ENCODE results near the gene ZNF625. TPM values are rescaled to one million over a fixed set of nuclear protein-coding genes. Genes with fewer than 3 reads are reported as not detected.

Gene ZNF625
- total RNA-seq (2013), result 2.1 TPM
- under 1 TPM in 1 of 3 donors, not detected in 2; 0.37 TPM for polyA plus RNA-seq
- polyA minus RNA-seq, result 0.14 and 0.16 TPM in 2 replicates
- 0 to 0.21 (median 0) reads per million in 11 experiments for total RNA-seq

DNA sequence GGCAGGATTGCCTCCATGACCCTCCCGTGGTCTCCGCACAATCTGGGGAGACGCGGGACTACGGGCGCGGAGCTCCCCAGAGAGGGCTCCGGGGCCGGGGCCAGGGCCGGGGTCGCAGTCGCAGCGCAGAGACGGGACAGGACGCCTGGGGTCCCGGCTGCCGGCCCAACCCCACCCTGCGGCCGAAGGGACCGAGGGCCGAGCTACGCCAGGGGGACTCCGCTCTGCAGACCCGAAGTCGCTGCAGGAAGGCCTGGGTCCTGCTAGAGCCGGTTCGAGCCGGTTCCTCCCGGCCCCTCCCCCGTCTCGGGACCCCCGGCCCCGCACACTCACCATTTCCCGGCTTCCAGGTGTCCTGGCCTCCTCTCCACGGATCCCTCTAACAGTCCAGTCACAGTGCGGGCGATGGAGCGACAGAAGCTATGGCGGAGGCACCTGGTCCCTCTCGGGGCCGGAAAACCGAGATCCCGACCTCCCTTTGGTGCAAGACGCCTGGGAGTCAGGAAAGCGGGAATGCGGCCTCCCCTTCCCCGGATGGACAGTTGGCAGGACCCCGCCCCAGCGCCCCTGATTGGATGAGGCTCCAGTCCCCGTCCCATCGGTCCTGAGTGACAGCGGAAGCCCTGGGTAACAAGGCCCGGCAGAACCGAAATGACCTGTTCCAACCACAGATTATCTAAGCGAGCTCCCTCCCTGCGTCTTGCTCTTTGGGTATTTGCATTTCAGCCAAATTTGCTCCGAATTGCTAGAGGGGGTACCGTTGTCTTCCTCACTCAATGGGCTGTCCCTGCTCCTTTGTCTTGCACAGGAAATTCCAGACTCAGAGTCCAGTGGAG is at the start of gene ZNF625:
Gene ZNF625 (minus strand): TSS at position 512 of the 836 bp plus-strand sequence. CDS start 176 bp downstream, at position 336.
- Histone ChIP-seq H3K9me3 (replicated peaks in 1 of 2; ENCODE audit: control insufficient read depth in 1 of 2, insufficient read depth in 1 of 2, low read length in 2 of 2) (peaks cover 5 to 8% of the 10 kb centered on the region in 2 donors), H3K4me1 (ENCODE audit: control insufficient read depth in 1 of 2, insufficient read depth in 2 of 2, low read length in 2 of 2) (peaks cover 12 to 18% of the 10 kb centered on the region in 2 donors), H2AFZ (ENCODE audit: insufficient read depth, low read depth, low read length, poor library complexity, severe bottlenecking) (peak within 1 kb of the TSS; percentile 95), H3K4me2 (replicated peaks; ENCODE audit: extremely low read depth, low read length, poor library complexity, severe bottlenecking) (peak within 1 kb of the TSS; percentile 89), H3K27ac (ENCODE audit: low read depth in 1 of 2, low read length in 2 of 2) (peak within 1 kb of the TSS in 1 of 2 donors; percentile 46), H3K27me3 (ENCODE audit: control insufficient read depth in 2 of 2, insufficient read depth in 2 of 2, low read length in 2 of 2) (peaks cover 0 to 4% of the 10 kb centered on the region in 2 donors), H4K20me1 (ENCODE audit: insufficient read depth, low read length) (no peaks in the 10 kb centered on the region), H3K36me3 (replicated peaks in 1 of 2; ENCODE audit: control insufficient read depth in 1 of 2, insufficient read depth in 2 of 2, low read length in 2 of 2) (no peaks in the 10 kb centered on the region), H3K9ac (ENCODE audit: insufficient read depth, low read length, poor library complexity, severe bottlenecking) (peak within 1 kb of the TSS; percentile 81), H3K79me2 (ENCODE audit: insufficient read depth, low read length) (peaks cover 3% of the 10 kb centered on the region), H3K4me3 (replicated peaks in 1 of 3; ENCODE audit: low read depth in 2 of 3, low read length in 3 of 3) (peak within 1 kb of the TSS; percentile 63 to 87 (median 75))
- intact Hi-C loops (cut with micrococcal nuclease), result no loop called here
- Mint-ChIP-seq H3K36me3 (peaks cover 2 to 8% of the 10 kb centered on the region in 2 donors), H3K4me3 (peak within 1 kb of the TSS; percentile 87 to 92), H3K27me3 (ENCODE audit: low read depth in 3 of 3) (peaks cover 2 to 18% (median 10%) of the 10 kb centered on the region in 3 donors), H3K4me1 (peaks cover 20% of the 10 kb centered on the region), H3K27ac (peak within 1 kb of the TSS in 4 of 7 donors; percentile 5 to 69 (median 56)), H3K9me3 (peaks cover 3 to 30% (median 14%) of the 10 kb centered on the region in 7 donors)
- under 1% methylated on average over 57 of the region's 58 CpGs for WGBS (ENCODE audit: insufficient coverage)
- TF ChIP-seq, protein P1, sequence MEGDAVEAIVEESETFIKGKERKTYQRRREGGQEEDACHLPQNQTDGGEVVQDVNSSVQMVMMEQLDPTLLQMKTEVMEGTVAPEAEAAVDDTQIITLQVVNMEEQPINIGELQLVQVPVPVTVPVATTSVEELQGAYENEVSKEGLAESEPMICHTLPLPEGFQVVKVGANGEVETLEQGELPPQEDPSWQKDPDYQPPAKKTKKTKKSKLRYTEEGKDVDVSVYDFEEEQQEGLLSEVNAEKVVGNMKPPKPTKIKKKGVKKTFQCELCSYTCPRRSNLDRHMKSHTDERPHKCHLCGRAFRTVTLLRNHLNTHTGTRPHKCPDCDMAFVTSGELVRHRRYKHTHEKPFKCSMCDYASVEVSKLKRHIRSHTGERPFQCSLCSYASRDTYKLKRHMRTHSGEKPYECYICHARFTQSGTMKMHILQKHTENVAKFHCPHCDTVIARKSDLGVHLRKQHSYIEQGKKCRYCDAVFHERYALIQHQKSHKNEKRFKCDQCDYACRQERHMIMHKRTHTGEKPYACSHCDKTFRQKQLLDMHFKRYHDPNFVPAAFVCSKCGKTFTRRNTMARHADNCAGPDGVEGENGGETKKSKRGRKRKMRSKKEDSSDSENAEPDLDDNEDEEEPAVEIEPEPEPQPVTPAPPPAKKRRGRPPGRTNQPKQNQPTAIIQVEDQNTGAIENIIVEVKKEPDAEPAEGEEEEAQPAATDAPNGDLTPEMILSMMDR (IDR thresholded peaks at IDR 0.05), result no peak
- DNase-seq, result peak in 1 of 3 donors; percentile 12

- Histone ChIP-seq H3K27ac (ENCODE audit: low read depth in 1 of 2, low read length in 2 of 2) (no peak overlapping the region), H3K36me3 (replicated peaks in 1 of 2; ENCODE audit: control insufficient read depth in 1 of 2, insufficient read depth in 2 of 2, low read length in 2 of 2) (peaks cover 0 to 6% of the 10 kb centered on the region in 2 donors), H3K4me3 (replicated peaks in 1 of 3; ENCODE audit: low read depth in 2 of 3, low read length in 3 of 3) (no peak overlapping the region), H3K9ac (ENCODE audit: insufficient read depth, low read length, poor library complexity, severe bottlenecking) (no peak overlapping the region), H3K4me1 (ENCODE audit: control insufficient read depth in 1 of 2, insufficient read depth in 2 of 2, low read length in 2 of 2) (no peaks in the 10 kb centered on the region), H3K9me3 (replicated peaks in 1 of 2; ENCODE audit: control insufficient read depth in 1 of 2, insufficient read depth in 1 of 2, low read length in 2 of 2) (peaks cover 47 to 50% of the 10 kb centered on the region in 2 donors), H3K4me2 (replicated peaks; ENCODE audit: extremely low read depth, low read length, poor library complexity, severe bottlenecking) (no peak overlapping the region), H4K20me1 (ENCODE audit: insufficient read depth, low read length) (no peaks in the 10 kb centered on the region), H3K79me2 (ENCODE audit: insufficient read depth, low read length) (no peaks in the 10 kb centered on the region), H2AFZ (ENCODE audit: insufficient read depth, low read depth, low read length, poor library complexity, severe bottlenecking) (no peak overlapping the region), H3K27me3 (ENCODE audit: control insufficient read depth in 2 of 2, insufficient read depth in 2 of 2, low read length in 2 of 2) (no peaks in the 10 kb centered on the region)
- no CpG with 5 or more reads among the region's 4 CpGs for WGBS (ENCODE audit: insufficient coverage)
- H3K27me3 Mint-ChIP-seq (ENCODE audit: low read depth in 3 of 3), result peaks cover 0 to 1% (median 1%) of the 10 kb centered on the region in 3 donors
- intact Hi-C loops (cut with micrococcal nuclease), result no loop called here
- H3K4me3 Mint-ChIP-seq, result no peak overlapping the region
- DNase-seq, result no peak
- peaks cover 2 to 8% of the 10 kb centered on the region in 2 donors for H3K36me3 Mint-ChIP-seq
- H3K27ac Mint-ChIP-seq, result no peak overlapping the region
- TF ChIP-seq, protein P1 (IDR thresholded peaks at IDR 0.05), result no peak
- peaks cover 23 to 70% (median 60%) of the 10 kb centered on the region in 7 donors for H3K9me3 Mint-ChIP-seq
- peaks cover 1% of the 10 kb centered on the region for H3K4me1 Mint-ChIP-seq
Observed at GRCh38 chr19:12205296-12205695, 48.8 kb upstream of the ZNF625 start.

All from CD14-positive monocyte (primary cell).